ENCODE measurements around the gene KCNQ5. TPM values are rescaled to one million over a fixed set of nuclear protein-coding genes. Genes with fewer than 3 reads are reported as not detected.

The KCNQ5 gene
- total and polyA plus RNA-seq, 8 donors: 1.7 to 4.5 (median 2.5) TPM

DNA sequence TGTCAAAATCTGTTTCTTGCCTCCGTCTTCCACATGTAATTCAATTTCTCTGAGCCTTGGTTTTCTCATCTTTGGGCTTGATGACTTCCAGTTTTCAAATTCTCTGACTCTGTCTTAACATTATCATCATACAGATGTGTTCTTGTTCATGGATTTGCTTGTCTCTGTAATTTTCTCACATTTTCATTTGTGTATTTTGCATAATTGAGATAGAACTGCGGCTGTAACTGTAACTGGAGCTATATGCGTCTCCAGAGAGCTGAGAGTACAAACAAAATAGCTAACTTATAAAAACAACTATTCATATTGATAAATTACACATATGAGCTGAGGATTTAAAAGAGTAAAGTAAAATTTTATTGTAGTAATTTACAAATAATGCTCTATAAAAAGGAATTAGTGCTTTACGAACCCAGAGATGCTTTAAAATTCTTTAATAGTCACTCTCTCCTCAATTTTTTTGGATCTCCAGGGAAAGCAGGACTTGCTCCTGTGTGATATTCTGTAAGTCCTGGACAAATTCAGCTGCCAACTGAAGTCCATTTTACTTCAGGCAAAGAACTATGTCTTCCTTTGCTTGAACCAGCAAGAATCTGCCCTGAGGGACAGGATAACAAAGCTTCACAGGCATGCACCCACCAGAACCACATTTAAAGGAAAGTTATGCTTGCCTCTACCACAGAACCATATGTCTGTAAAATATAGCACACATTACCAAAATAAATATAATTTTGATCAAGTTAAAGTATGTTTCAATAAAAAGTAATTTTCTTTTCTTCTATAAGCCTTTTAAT, 315.1 kb downstream of the KCNQ5 start:
- Histone ChIP-seq H3K9me3 (no peaks in the 10 kb centered on the region), H3K27me3 (no peaks in the 10 kb centered on the region), H3K4me1 (peaks cover 0 to under 1% of the 10 kb centered on the region in 2 donors), H3K36me3 (no peaks in the 10 kb centered on the region), H3K27ac (no peak overlapping the region), H3K4me3 (no peak overlapping the region)
- ATAC-seq (no peak), DNase-seq (no peak)
- TF ChIP-seq, protein P1, sequence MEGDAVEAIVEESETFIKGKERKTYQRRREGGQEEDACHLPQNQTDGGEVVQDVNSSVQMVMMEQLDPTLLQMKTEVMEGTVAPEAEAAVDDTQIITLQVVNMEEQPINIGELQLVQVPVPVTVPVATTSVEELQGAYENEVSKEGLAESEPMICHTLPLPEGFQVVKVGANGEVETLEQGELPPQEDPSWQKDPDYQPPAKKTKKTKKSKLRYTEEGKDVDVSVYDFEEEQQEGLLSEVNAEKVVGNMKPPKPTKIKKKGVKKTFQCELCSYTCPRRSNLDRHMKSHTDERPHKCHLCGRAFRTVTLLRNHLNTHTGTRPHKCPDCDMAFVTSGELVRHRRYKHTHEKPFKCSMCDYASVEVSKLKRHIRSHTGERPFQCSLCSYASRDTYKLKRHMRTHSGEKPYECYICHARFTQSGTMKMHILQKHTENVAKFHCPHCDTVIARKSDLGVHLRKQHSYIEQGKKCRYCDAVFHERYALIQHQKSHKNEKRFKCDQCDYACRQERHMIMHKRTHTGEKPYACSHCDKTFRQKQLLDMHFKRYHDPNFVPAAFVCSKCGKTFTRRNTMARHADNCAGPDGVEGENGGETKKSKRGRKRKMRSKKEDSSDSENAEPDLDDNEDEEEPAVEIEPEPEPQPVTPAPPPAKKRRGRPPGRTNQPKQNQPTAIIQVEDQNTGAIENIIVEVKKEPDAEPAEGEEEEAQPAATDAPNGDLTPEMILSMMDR (IDR thresholded peaks at IDR 0.05): no peak
- intact Hi-C loops (cut with DNase I): no loop called here

DNA sequence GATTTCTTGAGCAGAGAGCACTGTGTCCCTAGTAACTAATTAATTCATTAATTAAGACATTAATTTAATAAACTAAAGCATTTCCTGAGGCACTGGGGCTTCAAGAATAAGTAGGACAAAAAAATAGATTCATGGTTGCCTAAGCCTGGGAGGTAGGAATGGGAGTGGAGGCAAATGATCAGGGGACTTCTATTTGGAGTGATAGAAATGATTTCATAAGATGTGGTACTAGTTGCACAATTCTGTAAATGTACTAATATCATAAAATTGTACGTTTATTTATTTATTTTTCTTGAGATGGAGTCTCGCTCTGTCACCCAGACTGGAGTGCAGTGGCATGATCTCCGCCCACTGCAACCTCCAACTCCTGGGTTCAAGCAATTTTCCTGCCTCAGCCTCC, 316.2 kb downstream of the KCNQ5 start:
- intact Hi-C loops (cut with DNase I): no loop called here
- ATAC-seq (no peak), DNase-seq (no peak)
- Histone ChIP-seq H3K27ac (no peak overlapping the region), H3K27me3 (no peaks in the 10 kb centered on the region), H3K4me1 (peaks cover 0 to 2% of the 10 kb centered on the region in 2 donors), H3K9me3 (no peaks in the 10 kb centered on the region), H3K36me3 (no peaks in the 10 kb centered on the region), H3K4me3 (no peak overlapping the region)
- TF ChIP-seq, protein P1 (IDR thresholded peaks at IDR 0.05): no peak

DNA sequence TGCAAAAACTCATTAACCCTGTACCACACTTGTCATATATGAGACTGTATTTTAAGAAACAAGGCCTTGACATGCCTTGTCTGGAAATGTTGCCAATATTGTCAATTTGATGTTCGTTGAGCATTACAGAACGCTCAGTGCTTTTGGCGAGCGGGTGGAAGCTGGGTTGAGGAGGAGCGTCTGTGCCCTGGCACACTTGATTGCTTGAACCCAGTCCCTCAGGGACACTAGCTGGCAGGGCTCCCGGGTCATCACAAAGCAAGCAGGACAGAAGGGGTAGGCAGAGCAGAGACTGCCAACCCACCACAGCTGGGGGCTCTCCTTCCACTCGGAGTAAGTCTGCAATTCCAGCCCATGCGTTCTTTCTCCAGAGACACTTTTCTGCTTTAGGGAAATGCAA, 317.1 kb downstream of the KCNQ5 start:
- DNase-seq: peak in 1 of 4 donors; percentile 33

DNA sequence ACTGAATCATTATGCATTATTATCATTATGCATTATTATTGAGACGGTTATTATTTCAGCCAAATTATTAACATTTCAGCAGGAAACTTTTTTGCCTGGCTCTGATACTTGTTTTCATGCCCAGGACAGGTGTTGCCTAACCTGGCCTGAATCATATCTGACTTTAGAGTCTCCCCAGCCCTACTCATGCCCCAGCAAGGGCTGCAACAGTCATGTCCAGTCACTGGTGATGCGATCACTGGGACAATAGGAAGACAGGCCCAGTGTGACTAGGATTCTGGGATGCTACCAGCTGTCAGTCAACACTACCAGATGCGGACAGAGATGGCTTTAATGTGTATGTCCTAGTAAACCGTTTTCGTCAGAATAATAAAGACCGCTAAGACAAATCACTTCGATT, 318.4 kb downstream of the KCNQ5 start:
- H3K4me3 ChIP-seq: no peak overlapping the region
- no peaks in the 10 kb centered on the region for H3K27me3 ChIP-seq
- no peaks in the 10 kb centered on the region for H3K9me3 ChIP-seq
- intact Hi-C loops (cut with DNase I): no loop called here
- ATAC-seq (no peak), DNase-seq (no peak)
- TF ChIP-seq, protein P1 (IDR thresholded peaks at IDR 0.05): no peak
- H3K36me3 ChIP-seq: no peaks in the 10 kb centered on the region
- H3K4me1 ChIP-seq: peaks cover 0 to 2% of the 10 kb centered on the region in 2 donors
- H3K27ac ChIP-seq: no peak overlapping the region

More for the DNA sequence above, 317.1 kb downstream of the KCNQ5 start:
- TF ChIP-seq, protein P1 (IDR thresholded peaks at IDR 0.05): no peak
- peaks cover 0 to 2% of the 10 kb centered on the region in 2 donors for H3K4me1 ChIP-seq
- H3K27ac ChIP-seq: no peak overlapping the region
- ATAC-seq: no peak
- H3K36me3 ChIP-seq: no peaks in the 10 kb centered on the region
- H3K9me3 ChIP-seq: no peaks in the 10 kb centered on the region
- H3K27me3 ChIP-seq: no peaks in the 10 kb centered on the region
- H3K4me3 ChIP-seq: no peak overlapping the region
- intact Hi-C loops (cut with DNase I): no loop called here

DNA sequence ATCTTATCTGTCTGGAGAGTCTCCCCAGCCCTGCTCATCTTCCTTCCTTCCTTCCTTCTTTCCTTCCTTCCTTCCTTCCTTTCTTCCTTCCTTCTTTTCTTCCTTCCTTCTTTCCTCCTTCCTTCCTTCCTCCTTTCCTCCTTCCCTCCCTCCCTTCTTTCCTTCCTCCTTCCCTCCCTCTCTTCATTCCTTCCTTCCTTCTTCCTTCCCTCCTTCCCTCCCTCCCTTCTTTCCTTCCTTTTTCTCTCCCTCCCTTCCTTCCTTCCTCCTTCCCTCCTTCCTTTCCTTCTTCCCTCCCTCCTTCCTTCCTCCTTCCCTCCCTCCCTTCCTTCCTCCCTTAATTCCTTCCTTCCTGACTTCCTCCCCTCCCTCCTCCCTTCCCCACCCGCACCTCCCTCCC, 319.4 kb downstream of the KCNQ5 start:
- Histone ChIP-seq H3K4me1 (peaks cover 0 to 2% of the 10 kb centered on the region in 2 donors), H3K36me3 (no peaks in the 10 kb centered on the region), H3K4me3 (no peak overlapping the region), H3K27me3 (no peaks in the 10 kb centered on the region), H3K27ac (no peak overlapping the region), H3K9me3 (no peaks in the 10 kb centered on the region)
- DNase-seq (no peak), ATAC-seq (no peak)
- TF ChIP-seq, protein P1 (IDR thresholded peaks at IDR 0.05): no peak
- intact Hi-C loops (cut with DNase I): no loop called here

Measured in left lung (tissue), 10 donors.